ACC112 (cell line): Measurements from ENCODE around the gene C19orf67.

Experiments used
- H2AFZ ChIP-seq: fragments of 200-600 bp; sonication (generic); one replicate; pipeline ENCODE4 v1.6.0; 2017; ENCODE audit warnings: antibody characterized with exemption, low read length; ENCODE audit not compliant: unreplicated experiment
- H3K27ac ChIP-seq: fragments of 200-600 bp; sonication (generic); 2 replicates; pipeline ENCODE4 v1.5.1; 2014; ENCODE audit warnings: low read depth, mild to moderate bottlenecking, antibody characterized with exemption, low read length, moderate library complexity
- H3K27me3 ChIP-seq: fragments of 200-600 bp; sonication (generic); 2 replicates; pipeline ENCODE4 v1.6.1; 2014; ENCODE audit warnings: mild to moderate bottlenecking, antibody characterized with exemption, low read length, moderate library complexity, mixed read lengths; ENCODE audit not compliant: insufficient read depth
- H3K36me3 ChIP-seq: fragments of 200-600 bp; sonication (generic); 2 replicates; pipeline ENCODE4 v1.6.1; 2016; ENCODE audit warnings: mild to moderate bottlenecking, antibody characterized with exemption, low read length, moderate library complexity, mixed read lengths; ENCODE audit not compliant: insufficient read depth
- H3K4me1 ChIP-seq: fragments of 200-600 bp; sonication (generic); one replicate; pipeline ENCODE4 v1.6.1; 2016; ENCODE audit warnings: low read length, mixed read lengths; ENCODE audit not compliant: insufficient read depth, unreplicated experiment, control insufficient read depth
- H3K4me3 ChIP-seq: fragments of 200-600 bp; sonication (generic); 2 replicates; pipeline ENCODE4 v1.5.1; 2014; ENCODE audit warnings: mild to moderate bottlenecking, low read depth, low read length
- H3K79me2 ChIP-seq: fragments of 200-600 bp; sonication (generic); one replicate; pipeline ENCODE4 v1.6.0; 2016; ENCODE audit warnings: low read length; ENCODE audit not compliant: control insufficient read depth, unreplicated experiment, insufficient read depth

Gene C19orf67

GRCh38 chr19:14116918-14117578, 31.5 kb upstream of the C19orf67 start:
- peaks cover 36% of the 10 kb centered on the region for H3K4me1 ChIP-seq
- no peaks in the 10 kb centered on the region for H3K27me3 ChIP-seq
- H3K36me3 ChIP-seq: no peaks in the 10 kb centered on the region
- peak overlapping the region; percentile 48; the same call in 1 of the 2 replicates for H3K27ac ChIP-seq
- peak overlapping the region; percentile 96 for H3K4me3 ChIP-seq
- peaks cover 50% of the 10 kb centered on the region for H3K79me2 ChIP-seq
- H2AFZ ChIP-seq: no peak overlapping the region

- H3K36me3 ChIP-seq: no peaks in the 10 kb centered on the region
- no peaks in the 10 kb centered on the region for H3K27me3 ChIP-seq
- peak overlapping the region; percentile 48; the same call in 1 of the 2 replicates for H3K27ac ChIP-seq
- H2AFZ ChIP-seq: no peak overlapping the region
- peaks cover 55% of the 10 kb centered on the region for H3K79me2 ChIP-seq
- peaks cover 38% of the 10 kb centered on the region for H3K4me1 ChIP-seq
- H3K4me3 ChIP-seq: peak overlapping the region; percentile 96
Measured at GRCh38 chr19:14116525-14116917, 30.9 kb upstream of the C19orf67 start.

- Histone ChIP-seq H3K36me3 (no peaks in the 10 kb centered on the region), H3K27me3 (no peaks in the 10 kb centered on the region), H3K4me1 (peaks cover 38% of the 10 kb centered on the region), H2AFZ (no peak overlapping the region), H3K4me3 (peak overlapping the region; percentile 96), H3K27ac (peak overlapping the region; percentile 55), H3K79me2 (peaks cover 60% of the 10 kb centered on the region)
Measured at GRCh38 chr19:14115756-14116155, 30.2 kb upstream of the C19orf67 start.

GRCh38 chr19:14114854-14115253, 29.3 kb upstream of the C19orf67 start:
- H3K4me3 ChIP-seq: no peak overlapping the region
- H3K36me3 ChIP-seq: no peaks in the 10 kb centered on the region
- no peaks in the 10 kb centered on the region for H3K27me3 ChIP-seq
- H2AFZ ChIP-seq: no peak overlapping the region
- peaks cover 63% of the 10 kb centered on the region for H3K79me2 ChIP-seq
- no peak overlapping the region for H3K27ac ChIP-seq
- peaks cover 38% of the 10 kb centered on the region for H3K4me1 ChIP-seq

- H3K27ac ChIP-seq: no peak overlapping the region
- peaks cover 63% of the 10 kb centered on the region for H3K79me2 ChIP-seq
- H2AFZ ChIP-seq: no peak overlapping the region
- no peaks in the 10 kb centered on the region for H3K27me3 ChIP-seq
- no peak overlapping the region for H3K4me3 ChIP-seq
- no peaks in the 10 kb centered on the region for H3K36me3 ChIP-seq
- H3K4me1 ChIP-seq: peaks cover 38% of the 10 kb centered on the region
Measured at GRCh38 chr19:14114439-14114838, 28.9 kb upstream of the C19orf67 start.

- H3K4me1 ChIP-seq: peaks cover 33% of the 10 kb centered on the region
- H2AFZ ChIP-seq: no peak overlapping the region
- H3K36me3 ChIP-seq: no peaks in the 10 kb centered on the region
- H3K79me2 ChIP-seq: peaks cover 63% of the 10 kb centered on the region
- no peak overlapping the region; the same call in 1 of the 2 replicates for H3K4me3 ChIP-seq
- peak overlapping the region; percentile 65 for H3K27ac ChIP-seq
- H3K27me3 ChIP-seq: no peaks in the 10 kb centered on the region
Measured at GRCh38 chr19:14113762-14114414, 28.3 kb upstream of the C19orf67 start.

GRCh38 chr19:14112809-14113385, 27.3 kb upstream of the C19orf67 start:
- peak overlapping the region; percentile 32 for H2AFZ ChIP-seq
- no peaks in the 10 kb centered on the region for H3K27me3 ChIP-seq
- peak overlapping the region; percentile 69 for H3K4me3 ChIP-seq
- peak overlapping the region; percentile 65 for H3K27ac ChIP-seq
- peaks cover 26% of the 10 kb centered on the region for H3K4me1 ChIP-seq
- no peaks in the 10 kb centered on the region for H3K36me3 ChIP-seq
- H3K79me2 ChIP-seq: peaks cover 63% of the 10 kb centered on the region

GRCh38 chr19:14112051-14112808, 26.6 kb upstream of the C19orf67 start:
- Histone ChIP-seq H3K4me1 (peaks cover 26% of the 10 kb centered on the region), H2AFZ (no peak overlapping the region), H3K27me3 (no peaks in the 10 kb centered on the region), H3K79me2 (peaks cover 62% of the 10 kb centered on the region), H3K36me3 (no peaks in the 10 kb centered on the region), H3K4me3 (peak overlapping the region; percentile 69), H3K27ac (peak overlapping the region; percentile 65)

- Histone ChIP-seq H3K27ac (no peak overlapping the region), H3K79me2 (peaks cover 54% of the 10 kb centered on the region), H3K36me3 (no peaks in the 10 kb centered on the region), H2AFZ (no peak overlapping the region), H3K4me1 (peaks cover 26% of the 10 kb centered on the region), H3K27me3 (no peaks in the 10 kb centered on the region), H3K4me3 (0 out of 2 replicates have a peak overlapping the region, but pooled peaks have one; percentile 29)
Measured at GRCh38 chr19:14111486-14111885, 25.9 kb upstream of the C19orf67 start.

- H3K4me1 ChIP-seq: peaks cover 22% of the 10 kb centered on the region
- no peak overlapping the region for H3K27ac ChIP-seq
- H3K27me3 ChIP-seq: no peaks in the 10 kb centered on the region
- peaks cover 46% of the 10 kb centered on the region for H3K79me2 ChIP-seq
- H2AFZ ChIP-seq: no peak overlapping the region
- H3K36me3 ChIP-seq: no peaks in the 10 kb centered on the region
- no peak overlapping the region for H3K4me3 ChIP-seq
Measured at GRCh38 chr19:14110650-14111049, 25.1 kb upstream of the C19orf67 start.
